Esophagus muscularis mucosa (tissue), 4 donors: Measurements from ENCODE around the gene FAM43B. TPM values are rescaled to one million over a fixed set of nuclear protein-coding genes. Genes with fewer than 3 reads are reported as not detected.

ENCODE experiments used
- DNase-seq: peaks from one replicate; pipeline ENCODE4 v3.0.0-alpha.2; 2017; ENCODE audit errors: extremely low spot score
- H3K27ac ChIP-seq, 4 donors: fragments of 200-600 bp; sonication (generic); replicated peaks in 1 of 4; 1 replicate in 3 of 4; 2 replicates in 1 of 4; pipeline ENCODE4 v1.5.1; 2016 to 2019; ENCODE audit warnings: mild to moderate bottlenecking in 1 of 4
- H3K27me3 ChIP-seq, 4 donors: fragments of 200-600 bp; sonication (generic); one replicate each; pipeline versions ENCODE4 v1.5.1 to v1.6.0; 2016 to 2019
- H3K36me3 ChIP-seq, 4 donors: fragments of 200-600 bp; sonication (generic); one replicate each; pipeline ENCODE4 v1.5.1; 2016 to 2019
- H3K4me1 ChIP-seq, 4 donors: fragments of 200-600 bp; sonication (generic); one replicate each; pipeline ENCODE4 v1.5.1; 2016 to 2019
- H3K4me3 ChIP-seq, 4 donors: fragments of 200-600 bp; sonication (generic); 1 replicate in 2 of 4; 2 replicates in 2 of 4; pipeline ENCODE4 v1.5.1; 2016 to 2019; ENCODE audit warnings: mild to moderate bottlenecking in 4 of 4, moderate library complexity in 1 of 4
- H3K9me3 ChIP-seq, 4 donors: fragments of 200-600 bp; sonication (generic); 1 replicate in 3 of 4; 2 replicates in 1 of 4; pipeline ENCODE4 v1.5.1; 2016 to 2019
- CTCF ChIP-seq, 3 experiments: fragments of 200-600 bp in 2 of 3; fragments of 450-650 bp in 1 of 3; sonication (generic) in 2 of 3; IDR thresholded peaks; one replicate each; pipeline ENCODE4 v1.5.1; 2017 to 2019; ENCODE audit warnings: antibody characterized with exemption in 3 of 3, mild to moderate bottlenecking in 2 of 3, moderate library complexity in 1 of 3
- EP300 ChIP-seq: sonication (generic); formaldehyde crosslinking; IDR thresholded peaks from one replicate; pipeline ENCODE4 v1.6.1; 2017; ENCODE audit warnings: antibody characterized with exemption
- POLR2A ChIP-seq: fragments of 450-650 bp; IDR thresholded peaks from one replicate; pipeline ENCODE4 v1.6.1; 2017; ENCODE audit warnings: antibody characterized with exemption, moderate library complexity, mild to moderate bottlenecking, low read depth
- POLR2AphosphoS5 ChIP-seq, 2 donors: sonication (generic); formaldehyde crosslinking; IDR thresholded peaks; one replicate each; pipeline ENCODE4 v1.6.1; 2017; ENCODE audit warnings: antibody characterized with exemption in 2 of 2
- WGBS: methylation state at CpG from one replicate; pipeline ENCODE4 v1.1.5; 2018; 5-methylcytosine and 5-hydroxymethylcytosine counted together
- intact Hi-C: fragments of 100-400 bp; cut with DNase I; formaldehyde crosslinking; loops from one replicate; pipeline ENCODE4 v1.15.1; 2023
- total RNA-seq, 4 donors: library from RNA; depleted of rRNA; stranded (reverse); fragments of >200 nt; gene quantifications; one replicate each; pipeline versions ENCODE4 v1.1.0 to v1.2.1, GENCODE V29; 2016

FAM43B gene
- total RNA-seq, 4 donors from 2014 or later = 2.2 to 4.2 (median 3.6) TPM; not detected in 1

- no peak for TF ChIP-seq EP300
- TF ChIP-seq POLR2AphosphoS5 (IDR thresholded peaks at IDR 0.05) = no peak
- TF ChIP-seq CTCF (IDR thresholded peaks at IDR 0.05) = no peak
- no peak for TF ChIP-seq POLR2A
- Histone ChIP-seq H3K27ac (no peak overlapping the region), H3K9me3 (no peaks in the 10 kb centered on the region), H3K27me3 (peaks cover 0 to 55% (median 0%) of the 10 kb centered on the region in 4 donors), H3K4me1 (no peaks in the 10 kb centered on the region), H3K36me3 (no peaks in the 10 kb centered on the region), H3K4me3 (no peak overlapping the region)
- no peak for DNase-seq
- 74% methylated on average over 7 of the region's 7 CpGs for WGBS
- intact Hi-C loops = no loop called here
Measured at GRCh38 chr1:20528221-20528620, 24.2 kb upstream of the FAM43B start.

- H3K36me3 ChIP-seq = no peaks in the 10 kb centered on the region
- H3K27ac ChIP-seq = no peak overlapping the region
- no peak for DNase-seq
- no peak for TF ChIP-seq CTCF (IDR thresholded peaks at IDR 0.05)
- no peak for TF ChIP-seq EP300
- TF ChIP-seq POLR2A = no peak
- no peak for TF ChIP-seq POLR2AphosphoS5 (IDR thresholded peaks at IDR 0.05)
- peaks cover 0 to 61% (median 0%) of the 10 kb centered on the region in 4 donors for H3K27me3 ChIP-seq
- no peaks in the 10 kb centered on the region for H3K4me1 ChIP-seq
- 42% methylated on average over 8 of the region's 8 CpGs for WGBS
- intact Hi-C loops = no loop called here
- no peak overlapping the region for H3K4me3 ChIP-seq
- no peaks in the 10 kb centered on the region for H3K9me3 ChIP-seq
Measured at GRCh38 chr1:20530306-20530705, 22.1 kb upstream of the FAM43B start.

- Histone ChIP-seq H3K4me3 (no peak overlapping the region), H3K27me3 (peaks cover 0 to 65% (median 0%) of the 10 kb centered on the region in 4 donors), H3K36me3 (no peaks in the 10 kb centered on the region), H3K9me3 (no peaks in the 10 kb centered on the region), H3K4me1 (no peaks in the 10 kb centered on the region), H3K27ac (no peak overlapping the region)
- DNase-seq = no peak
- WGBS = 81% methylated on average over 6 of the region's 6 CpGs
- intact Hi-C loops = no loop called here
- TF ChIP-seq EP300 = no peak
- no peak for TF ChIP-seq CTCF (IDR thresholded peaks at IDR 0.05)
- no peak for TF ChIP-seq POLR2AphosphoS5 (IDR thresholded peaks at IDR 0.05)
- TF ChIP-seq POLR2A = no peak
Measured at GRCh38 chr1:20530901-20531300, 21.5 kb upstream of the FAM43B start.

GRCh38 chr1:20533635-20534034, 18.7 kb upstream of the FAM43B start:
- H3K36me3 ChIP-seq = no peaks in the 10 kb centered on the region

More at GRCh38 chr1:20533635-20534034, 18.7 kb upstream of the FAM43B start:
- peaks cover 0 to 64% (median 0%) of the 10 kb centered on the region in 4 donors for H3K27me3 ChIP-seq
- H3K4me1 ChIP-seq = no peaks in the 10 kb centered on the region
- DNase-seq = no peak
- H3K27ac ChIP-seq = no peak overlapping the region
- TF ChIP-seq CTCF (IDR thresholded peaks at IDR 0.05) (no peak), EP300 (no peak), POLR2AphosphoS5 (IDR thresholded peaks at IDR 0.05) (no peak), POLR2A (no peak)
- intact Hi-C loops = no loop called here
- H3K9me3 ChIP-seq = no peaks in the 10 kb centered on the region
- WGBS = 72% methylated on average over 4 of the region's 4 CpGs
- H3K4me3 ChIP-seq = no peak overlapping the region
